ENCODE measurements around the gene CETN1. TPM values are rescaled to one million over a fixed set of nuclear protein-coding genes. Genes with fewer than 3 reads are reported as not detected.

Gene CETN1
- not detected in 2 replicates for total RNA-seq

DNA sequence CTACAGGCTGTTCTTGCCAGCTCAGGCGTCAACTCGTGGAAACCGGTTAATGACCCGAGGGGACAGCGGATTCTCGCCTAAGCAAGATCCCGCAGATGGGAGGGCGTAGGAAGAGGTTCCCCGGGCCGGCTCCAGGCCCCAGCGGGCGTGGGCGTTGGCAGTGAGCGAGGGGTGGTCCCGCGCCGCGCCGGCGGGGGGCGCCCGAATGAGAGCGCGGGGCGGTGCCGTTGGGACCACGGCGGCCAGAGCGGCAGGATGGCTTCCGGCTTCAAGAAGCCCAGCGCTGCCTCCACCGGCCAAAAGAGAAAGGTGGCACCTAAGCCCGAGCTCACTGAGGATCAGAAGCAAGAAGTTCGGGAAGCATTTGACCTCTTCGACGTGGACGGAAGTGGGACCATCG is at the start of gene CETN1:
Gene CETN1, plus strand, starts transcription at position 227 of the 400 bp plus-strand sequence. Its CDS starts 29 bp downstream, at position 256.

Other genes starting within 250 kb of the CETN1 start
- 0.28 and 0.30 TPM in 2 replicates for gene COLEC12, start 79.7 kb upstream of the CETN1 start, total RNA-seq
- gene CLUL1, start 16.6 kb downstream of the CETN1 start, total RNA-seq: not detected in 2 replicates
- 8.3 and 32.5 TPM in 2 replicates for gene TYMS, start 77.3 kb downstream of the CETN1 start, total RNA-seq
- gene ENOSF1, start 132.2 kb downstream of the CETN1 start, total RNA-seq: 18.5 and 27.3 TPM in 2 replicates
- gene YES1, start 231.9 kb downstream of the CETN1 start, total RNA-seq: 81.4 and 110 TPM in 2 replicates